ENCODE measurements around the gene CCR3.

The CCR3 gene

GRCh38 chr3:46194868-46195553 lies 47.2 kb upstream of the CCR3 start:
- ATAC-seq (ENCODE audit: insufficient read depth, low read depth) (no peak), DNase-seq (no peak)
- Histone ChIP-seq H3K27ac (ENCODE audit: low read length) (no peak overlapping the region), H2AFZ (ENCODE audit: low read depth, low read length) (no peak overlapping the region), H3K4me3 (ENCODE audit: low read depth in 1 of 2, low read length in 2 of 2) (no peak overlapping the region), H3K4me1 (ENCODE audit: insufficient read depth, low read length) (no peaks in the 10 kb centered on the region), H3K36me3 (ENCODE audit: insufficient read depth, low read length) (no peaks in the 10 kb centered on the region), H3K27me3 (ENCODE audit: insufficient read depth, low read length, poor library complexity) (no peaks in the 10 kb centered on the region), H3K79me2 (ENCODE audit: insufficient read depth, low read length) (no peaks in the 10 kb centered on the region), H4K20me1 (ENCODE audit: insufficient read depth, low read length) (no peaks in the 10 kb centered on the region), H3K4me2 (ENCODE audit: insufficient read depth, low read length) (no peak overlapping the region), H3K9me3 (ENCODE audit: insufficient read depth, low read length, severe bottlenecking) (peaks cover 23% of the 10 kb centered on the region), H3K9ac (ENCODE audit: low read depth, low read length) (no peak overlapping the region)
- TF ChIP-seq EZH2 (IDR thresholded peaks at IDR 0.05; ENCODE audit: borderline replicate concordance, low read depth, low read length, severe bottlenecking) (no peak), CTCF (IDR thresholded peaks at IDR 0.05; ENCODE audit: borderline replicate concordance, extremely low read depth, low read length, poor library complexity, severe bottlenecking) (no peak)

- H3K79me2 ChIP-seq (ENCODE audit: insufficient read depth, low read length) = no peaks in the 10 kb centered on the region
- no peak overlapping the region for H2AFZ ChIP-seq (ENCODE audit: low read depth, low read length)
- no peak for DNase-seq
- no peak overlapping the region for H3K9ac ChIP-seq (ENCODE audit: low read depth, low read length)
- TF ChIP-seq CTCF (IDR thresholded peaks at IDR 0.05; ENCODE audit: borderline replicate concordance, extremely low read depth, low read length, poor library complexity, severe bottlenecking) = no peak
- TF ChIP-seq EZH2 (IDR thresholded peaks at IDR 0.05; ENCODE audit: borderline replicate concordance, low read depth, low read length, severe bottlenecking) = no peak
- no peak overlapping the region for H3K27ac ChIP-seq (ENCODE audit: low read length)
- H3K27me3 ChIP-seq (ENCODE audit: insufficient read depth, low read length, poor library complexity) = no peaks in the 10 kb centered on the region
- ATAC-seq (ENCODE audit: insufficient read depth, low read depth) = no peak
- H4K20me1 ChIP-seq (ENCODE audit: insufficient read depth, low read length) = no peaks in the 10 kb centered on the region
- no peaks in the 10 kb centered on the region for H3K4me1 ChIP-seq (ENCODE audit: insufficient read depth, low read length)
- H3K4me3 ChIP-seq (ENCODE audit: low read depth in 1 of 2, low read length in 2 of 2) = no peak overlapping the region
- H3K9me3 ChIP-seq (ENCODE audit: insufficient read depth, low read length, severe bottlenecking) = peaks cover 23% of the 10 kb centered on the region
- no peak overlapping the region for H3K4me2 ChIP-seq (ENCODE audit: insufficient read depth, low read length)
- no peaks in the 10 kb centered on the region for H3K36me3 ChIP-seq (ENCODE audit: insufficient read depth, low read length)
Observed at GRCh38 chr3:46196261-46196957, 45.9 kb upstream of the CCR3 start.

DNA sequence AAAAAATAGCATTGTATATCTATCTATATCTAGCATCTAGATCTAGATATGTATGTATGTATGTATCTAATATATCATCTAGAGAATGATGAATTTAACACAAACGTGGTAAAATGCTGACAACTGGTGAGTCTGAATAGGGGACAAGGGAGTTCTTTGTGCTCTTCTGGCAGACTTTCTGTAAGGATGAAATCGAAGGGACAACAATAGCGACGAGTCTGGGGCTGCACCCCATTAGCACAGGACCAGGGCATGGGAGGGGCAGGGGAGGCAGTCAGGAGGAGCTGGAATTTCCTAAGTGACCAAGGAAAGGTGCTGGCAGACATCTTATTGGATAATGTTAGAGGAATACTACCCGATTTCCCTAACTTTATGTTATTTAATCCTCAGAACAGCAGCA lies 42.0 kb upstream of the CCR3 start:
- H2AFZ ChIP-seq (ENCODE audit: low read depth, low read length) = no peak overlapping the region
- no peaks in the 10 kb centered on the region for H3K79me2 ChIP-seq (ENCODE audit: insufficient read depth, low read length)
- no peak overlapping the region for H3K4me2 ChIP-seq (ENCODE audit: insufficient read depth, low read length)
- no peak overlapping the region for H3K27ac ChIP-seq (ENCODE audit: low read length)
- no peaks in the 10 kb centered on the region for H3K9me3 ChIP-seq (ENCODE audit: insufficient read depth, low read length, severe bottlenecking)
- TF ChIP-seq CTCF (IDR thresholded peaks at IDR 0.05; ENCODE audit: borderline replicate concordance, extremely low read depth, low read length, poor library complexity, severe bottlenecking) (no peak), EZH2 (IDR thresholded peaks at IDR 0.05; ENCODE audit: borderline replicate concordance, low read depth, low read length, severe bottlenecking) (no peak)
- 0 out of 2 replicates have a peak, but pooled peaks cover 2% of the 10 kb centered on the region for H3K4me1 ChIP-seq (ENCODE audit: insufficient read depth, low read length)
- no peak for DNase-seq
- H3K4me3 ChIP-seq (ENCODE audit: low read depth in 1 of 2, low read length in 2 of 2) = no peak overlapping the region
- H3K27me3 ChIP-seq (ENCODE audit: insufficient read depth, low read length, poor library complexity) = no peaks in the 10 kb centered on the region
- H3K9ac ChIP-seq (ENCODE audit: low read depth, low read length) = no peak overlapping the region
- no peaks in the 10 kb centered on the region for H3K36me3 ChIP-seq (ENCODE audit: insufficient read depth, low read length)
- no peak for ATAC-seq (ENCODE audit: insufficient read depth, low read depth)
- H4K20me1 ChIP-seq (ENCODE audit: insufficient read depth, low read length) = no peaks in the 10 kb centered on the region

Data from DND-41 (cell line).